ES-I3 (cell line): Measurements from ENCODE around the gene COPS7B.

Experiments
- H3K36me3 ChIP-seq: 2 replicates; pipeline ENCODE4 v1.6.1; 2013; ENCODE audit warnings: mild to moderate bottlenecking, low read length, control low read depth, moderate library complexity; ENCODE audit not compliant: insufficient read depth
- H3K4me1 ChIP-seq: 2 replicates; pipeline ENCODE4 v1.6.1; 2013; ENCODE audit warnings: mild to moderate bottlenecking, control low read depth, low read length; ENCODE audit not compliant: insufficient read depth
- H3K9ac ChIP-seq: 2 replicates; pipeline ENCODE4 v1.6.1; 2013; ENCODE audit warnings: low read depth, mild to moderate bottlenecking, low read length, moderate library complexity
- H3K9me3 ChIP-seq: 2 replicates; pipeline ENCODE4 v1.6.1; 2013; ENCODE audit warnings: mild to moderate bottlenecking, low read length, moderate library complexity; ENCODE audit not compliant: control insufficient read depth, insufficient read depth

COPS7B gene

DNA sequence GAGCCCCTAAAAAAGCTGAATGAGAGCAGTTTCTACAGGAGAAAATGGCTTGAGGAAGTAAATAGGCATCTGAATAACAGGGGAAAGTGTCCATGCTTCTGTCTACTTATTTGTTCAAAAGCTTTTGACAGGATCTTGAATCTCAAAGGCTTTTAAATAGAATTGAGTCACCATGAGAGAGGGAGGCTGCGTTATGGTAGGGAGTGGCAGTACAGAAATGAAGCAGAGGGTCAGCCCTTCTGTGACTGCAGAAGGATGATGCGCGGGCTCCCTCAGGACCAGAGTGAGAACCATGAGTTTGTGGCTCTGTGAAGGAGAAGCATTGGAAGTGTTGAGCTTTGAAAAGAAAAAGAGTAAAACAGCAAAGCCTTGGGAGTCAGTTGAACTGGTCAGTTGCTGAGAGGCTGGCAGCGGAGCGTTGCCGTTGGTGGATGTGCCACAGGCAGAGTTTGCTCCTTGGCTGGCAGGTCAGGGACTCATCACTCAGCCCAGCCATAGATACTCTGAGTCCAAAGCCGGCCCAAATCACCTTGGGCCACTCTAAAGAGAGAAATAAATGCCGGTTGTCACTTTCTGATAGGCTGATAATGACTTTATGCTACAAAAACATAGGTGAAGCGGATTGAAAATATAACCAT is 17.4 kb downstream of the COPS7B start:
- Histone ChIP-seq H3K36me3 (peaks cover 27% of the 10 kb centered on the region), H3K9me3 (no peaks in the 10 kb centered on the region), H3K9ac (no peak overlapping the region), H3K4me1 (no peaks in the 10 kb centered on the region)

DNA sequence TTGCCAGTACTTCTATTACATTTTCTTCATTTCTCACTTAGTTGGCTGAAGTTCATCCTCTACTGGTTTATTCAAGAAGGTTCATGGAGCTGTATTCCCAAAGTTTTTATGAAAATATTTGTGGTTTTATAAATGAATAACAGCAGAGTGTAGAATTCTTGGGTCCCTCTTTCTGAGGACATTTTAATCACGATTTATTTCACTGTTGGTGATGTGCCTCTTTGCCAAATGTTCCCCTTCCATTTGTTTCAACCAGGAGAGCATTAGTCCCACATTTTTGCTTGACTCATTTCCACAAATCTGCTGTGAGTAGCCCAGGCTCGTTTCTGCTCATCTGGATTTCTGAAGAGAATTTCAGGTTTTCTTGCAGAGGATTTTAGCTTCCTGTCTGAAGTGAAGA is 20.8 kb downstream of the COPS7B start:
- peaks cover 9% of the 10 kb centered on the region for H3K36me3 ChIP-seq
- no peaks in the 10 kb centered on the region for H3K9me3 ChIP-seq
- H3K4me1 ChIP-seq = no peaks in the 10 kb centered on the region
- H3K9ac ChIP-seq = no peak overlapping the region

DNA sequence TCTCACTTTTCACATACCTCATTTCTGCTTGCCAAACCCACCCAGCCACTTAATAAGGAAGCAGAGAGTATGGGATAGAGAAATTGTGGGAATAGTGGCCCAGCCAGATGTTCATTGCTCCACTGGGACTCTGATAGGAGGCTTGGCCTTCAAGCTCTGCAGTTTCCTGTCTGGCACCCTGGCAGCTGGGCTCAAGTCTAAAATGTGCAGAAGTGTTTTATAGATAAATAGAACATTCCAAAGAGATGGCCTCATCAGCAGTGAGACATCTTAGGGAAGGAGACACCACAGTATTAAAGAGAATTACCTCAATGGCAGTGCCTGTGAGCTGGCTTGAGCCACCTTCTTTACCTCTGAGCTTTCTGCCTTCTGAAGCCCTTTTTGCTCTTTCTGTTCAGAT is 24.7 kb downstream of the COPS7B start:
- Histone ChIP-seq H3K4me1 (no peaks in the 10 kb centered on the region), H3K36me3 (peaks cover 4% of the 10 kb centered on the region), H3K9ac (no peak overlapping the region), H3K9me3 (no peaks in the 10 kb centered on the region)

DNA sequence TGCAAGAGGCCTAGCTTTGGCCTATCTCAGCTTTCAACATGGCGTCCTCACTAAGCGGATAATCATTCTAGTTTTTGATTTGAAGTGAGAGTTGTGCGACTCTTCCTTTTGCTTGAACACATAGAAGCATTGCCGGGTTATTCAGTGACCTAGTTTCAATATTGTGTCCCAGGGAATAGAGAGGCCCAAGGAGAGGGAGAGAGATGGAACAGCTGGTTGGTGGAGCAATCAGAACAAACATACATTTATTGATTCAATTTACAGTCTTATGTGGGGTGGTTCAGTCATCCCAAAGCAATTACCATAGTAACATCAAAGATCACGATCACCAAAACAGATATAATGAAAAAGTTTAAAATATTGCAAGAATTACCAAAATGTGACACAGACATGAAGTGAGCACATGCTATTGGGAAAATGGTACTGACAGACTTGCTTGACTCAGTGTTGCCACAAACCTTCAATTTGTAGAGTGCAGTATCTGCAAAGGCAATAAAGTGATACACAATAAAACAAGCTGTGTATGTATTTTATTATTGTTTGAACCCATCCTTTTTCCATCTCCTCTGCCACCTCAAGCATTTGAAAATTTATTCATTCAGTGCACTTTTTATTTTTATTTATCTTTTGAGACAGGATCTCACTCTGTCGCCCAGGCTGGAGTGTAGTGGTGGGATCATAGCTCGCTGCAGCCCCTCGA is 30.2 kb downstream of the COPS7B start:
- Histone ChIP-seq H3K4me1 (no peaks in the 10 kb centered on the region), H3K36me3 (no peaks in the 10 kb centered on the region), H3K9me3 (no peaks in the 10 kb centered on the region), H3K9ac (no peak overlapping the region)

DNA sequence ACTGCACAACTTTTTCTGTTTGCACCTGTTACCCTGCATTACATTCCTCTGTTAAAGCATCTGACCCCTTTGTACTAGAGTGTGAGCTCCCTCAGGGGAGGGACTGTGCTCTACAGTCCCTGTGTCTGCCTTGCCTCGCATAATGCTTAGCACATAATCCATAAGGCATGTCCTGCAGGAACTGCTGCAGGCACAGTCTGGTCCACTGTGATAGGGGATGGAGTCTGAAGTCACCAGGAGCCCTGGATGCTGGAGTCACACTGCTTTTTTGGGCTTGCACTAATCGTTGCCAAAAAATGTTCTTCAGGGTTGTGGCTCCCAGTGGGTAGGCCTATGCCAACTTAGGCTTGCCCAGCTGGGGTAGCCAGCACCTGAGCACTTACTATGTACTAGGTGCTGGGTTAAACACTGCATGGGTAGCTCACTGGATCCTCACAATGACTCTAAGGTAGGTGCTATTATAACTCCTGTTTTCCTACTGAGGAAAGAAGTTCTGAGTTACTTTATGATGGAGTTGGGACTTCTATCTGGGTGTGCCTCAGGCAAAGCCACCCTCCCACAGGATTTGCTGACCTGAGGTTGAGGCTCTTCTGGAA is 33.3 kb downstream of the COPS7B start:
- Histone ChIP-seq H3K9ac (no peak overlapping the region), H3K36me3 (no peaks in the 10 kb centered on the region), H3K9me3 (no peaks in the 10 kb centered on the region), H3K4me1 (no peaks in the 10 kb centered on the region)

DNA sequence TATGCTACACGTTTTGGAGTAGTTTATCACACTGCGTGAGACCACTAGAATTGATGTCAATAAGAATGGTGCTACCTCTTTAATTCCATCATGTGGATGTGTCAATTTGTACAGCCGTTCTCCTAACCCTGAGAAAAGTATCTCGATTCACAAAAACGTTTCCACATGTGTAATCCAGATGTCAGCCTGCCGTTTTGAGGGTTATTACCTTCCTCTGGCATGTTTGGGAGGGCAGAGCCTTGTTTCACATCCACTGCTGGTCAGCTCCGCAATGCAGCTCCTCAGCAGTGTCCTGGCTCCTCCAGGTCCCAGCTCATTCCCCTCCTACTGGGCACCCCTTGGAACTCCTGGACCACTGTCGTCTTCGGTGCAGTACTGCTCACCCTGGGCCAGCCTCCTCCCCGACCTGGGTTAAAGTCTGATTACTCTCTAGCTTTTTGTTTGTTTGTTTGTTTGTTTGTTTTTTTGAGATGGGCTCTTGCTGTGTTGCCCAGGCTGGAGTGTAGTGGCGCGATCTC is 34.6 kb downstream of the COPS7B start:
- Histone ChIP-seq H3K4me1 (no peaks in the 10 kb centered on the region), H3K9ac (no peak overlapping the region), H3K9me3 (no peaks in the 10 kb centered on the region), H3K36me3 (no peaks in the 10 kb centered on the region)

DNA sequence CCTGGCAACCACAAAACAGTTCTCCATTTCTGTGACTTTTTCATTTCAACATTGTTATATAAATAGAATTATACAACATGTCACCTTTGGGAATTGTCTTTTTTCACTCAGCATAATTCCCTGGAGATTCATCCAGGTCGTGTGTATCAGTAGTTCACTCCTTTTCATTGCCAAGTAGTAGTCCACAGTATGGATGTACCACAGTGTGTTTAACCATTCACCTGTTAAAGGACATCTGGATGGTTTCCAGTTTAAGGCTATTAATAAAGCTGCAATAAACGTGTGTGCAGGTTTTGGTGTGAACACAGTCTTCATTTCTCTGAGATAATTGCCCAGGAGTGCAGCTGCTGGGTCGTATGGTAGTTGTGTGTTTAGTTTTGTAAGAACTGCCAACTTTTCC is 35.7 kb downstream of the COPS7B start:
- Histone ChIP-seq H3K9ac (no peak overlapping the region), H3K9me3 (no peaks in the 10 kb centered on the region), H3K4me1 (no peaks in the 10 kb centered on the region), H3K36me3 (no peaks in the 10 kb centered on the region)

DNA sequence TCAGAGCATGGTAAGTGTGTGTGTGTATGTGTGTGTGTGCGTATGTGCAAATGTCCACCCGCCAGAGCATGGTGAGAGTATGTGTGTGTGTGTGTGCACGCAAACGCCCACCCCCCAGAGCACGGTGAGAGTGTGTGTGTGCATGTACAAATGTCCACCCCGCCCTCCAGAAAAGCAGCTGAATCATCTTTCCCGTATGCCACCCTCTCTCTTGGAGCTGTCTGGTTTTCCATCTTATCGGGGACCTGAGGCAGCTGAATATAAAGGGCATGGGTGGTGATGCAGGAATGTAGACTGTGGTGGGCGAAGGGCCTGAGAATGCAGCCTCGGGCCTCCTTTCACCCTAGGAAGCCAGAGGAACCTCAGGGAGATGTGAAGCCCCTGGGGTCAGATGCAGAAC is 66.9 kb downstream of the COPS7B start:
- Histone ChIP-seq H3K36me3 (no peaks in the 10 kb centered on the region), H3K4me1 (no peaks in the 10 kb centered on the region), H3K9me3 (no peaks in the 10 kb centered on the region), H3K9ac (no peak overlapping the region)

DNA sequence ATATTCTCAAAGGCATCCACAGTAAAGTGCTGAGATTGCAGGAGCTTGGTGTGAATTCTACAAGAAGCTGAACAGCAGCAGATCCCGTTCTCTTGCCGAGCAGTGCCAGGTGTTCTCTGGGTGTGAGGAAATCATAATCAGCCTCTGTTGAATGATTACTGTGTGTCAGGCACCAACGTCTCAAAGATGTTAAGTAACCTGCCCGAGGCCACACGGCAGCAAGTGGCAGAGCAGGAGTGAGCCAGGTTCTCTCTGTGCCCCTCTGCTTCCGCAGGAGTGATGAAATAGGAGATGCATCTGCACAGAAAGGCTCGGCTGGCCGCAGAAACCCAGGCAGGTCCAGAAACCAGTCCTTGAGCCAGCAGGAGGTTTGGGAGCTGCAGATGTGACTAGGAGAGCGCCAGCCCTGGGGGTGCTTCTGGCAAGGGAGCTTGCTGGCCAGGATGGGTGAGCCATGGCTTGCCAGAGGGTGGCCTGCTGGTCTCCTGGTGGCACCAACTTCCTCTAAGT is 68.4 kb downstream of the COPS7B start:
- no peak overlapping the region for H3K9ac ChIP-seq
- H3K4me1 ChIP-seq = no peaks in the 10 kb centered on the region
- H3K36me3 ChIP-seq = no peaks in the 10 kb centered on the region
- no peaks in the 10 kb centered on the region for H3K9me3 ChIP-seq

DNA sequence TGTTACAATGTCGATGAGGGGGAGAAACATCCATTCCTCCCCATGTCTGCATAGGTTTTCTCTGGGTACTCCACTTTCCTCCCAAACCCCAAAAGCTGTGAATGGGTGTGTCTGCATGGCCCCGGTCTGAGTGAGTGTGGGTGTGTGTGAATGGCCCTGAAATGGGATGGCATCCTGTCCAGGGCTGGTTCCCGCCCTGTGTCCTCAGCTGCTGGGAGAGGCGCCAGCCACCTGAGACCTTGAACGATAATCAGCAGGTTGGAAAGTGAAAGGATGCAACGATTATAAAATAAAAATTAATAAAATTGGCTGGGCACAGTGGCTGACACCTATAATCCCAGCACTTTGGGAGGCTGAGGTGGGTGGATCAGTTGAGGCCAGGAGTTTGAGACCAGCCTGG is 70.7 kb downstream of the COPS7B start:
- no peaks in the 10 kb centered on the region for H3K9me3 ChIP-seq
- H3K36me3 ChIP-seq = no peaks in the 10 kb centered on the region
- H3K9ac ChIP-seq = no peak overlapping the region
- no peaks in the 10 kb centered on the region for H3K4me1 ChIP-seq
